SH-SY5Y (cell line): ENCODE data around the gene TNFSF13B.

Experiments used
- GATA2 ChIP-seq: IDR thresholded peaks from 2 replicates; pipeline ENCODE4 v1.6.1; 2011; ENCODE audit warnings: mild to moderate bottlenecking, low read depth, low read length
- GATA3 ChIP-seq: IDR thresholded peaks from 2 replicates; pipeline ENCODE4 v1.6.1; 2011; ENCODE audit warnings: low read depth, mild to moderate bottlenecking, low read length, moderate library complexity

The TNFSF13B gene

DNA sequence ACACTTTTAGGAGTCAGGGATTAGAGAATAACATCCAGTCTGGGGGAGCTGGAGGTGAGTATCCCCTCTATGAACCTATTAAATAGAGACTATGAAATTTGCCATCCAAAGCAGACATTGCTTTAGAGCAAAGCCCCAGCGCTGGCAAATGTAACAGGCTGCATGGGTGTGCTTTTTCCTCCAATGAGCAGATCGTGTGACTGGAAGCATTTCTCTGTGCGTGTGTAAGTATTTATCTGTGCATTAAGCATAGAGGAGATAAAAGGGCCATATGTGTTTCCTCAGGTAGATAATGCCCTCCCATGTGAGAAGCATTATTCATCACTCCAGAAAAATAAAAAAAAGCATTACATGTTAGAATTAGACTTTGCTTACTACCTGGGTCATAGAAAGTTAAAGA lies 924 bp downstream of the TNFSF13B start:
- peak; percentile 58 for TF ChIP-seq GATA2
- TF ChIP-seq GATA3, result no peak

DNA sequence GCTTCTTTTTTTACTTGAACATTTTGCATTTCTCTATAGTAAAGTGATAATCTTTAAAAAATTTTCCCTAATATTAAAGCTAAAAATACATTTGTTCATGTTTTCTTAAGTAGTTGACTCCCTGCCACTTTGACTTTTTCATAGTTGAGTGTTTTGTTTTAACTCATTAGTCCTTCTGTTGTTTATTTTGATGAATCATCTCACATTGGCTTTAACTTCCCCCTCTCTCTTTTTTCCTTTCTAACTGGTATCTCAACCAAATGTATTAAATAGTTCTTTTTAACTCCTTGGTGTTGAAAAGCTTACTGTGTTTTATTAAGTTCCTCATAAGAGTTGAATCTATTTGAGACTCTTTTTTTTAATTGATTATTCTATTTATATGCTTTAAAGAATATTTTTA lies 2.8 kb downstream of the TNFSF13B start:
- TF ChIP-seq GATA2 (no peak), GATA3 (no peak)

DNA sequence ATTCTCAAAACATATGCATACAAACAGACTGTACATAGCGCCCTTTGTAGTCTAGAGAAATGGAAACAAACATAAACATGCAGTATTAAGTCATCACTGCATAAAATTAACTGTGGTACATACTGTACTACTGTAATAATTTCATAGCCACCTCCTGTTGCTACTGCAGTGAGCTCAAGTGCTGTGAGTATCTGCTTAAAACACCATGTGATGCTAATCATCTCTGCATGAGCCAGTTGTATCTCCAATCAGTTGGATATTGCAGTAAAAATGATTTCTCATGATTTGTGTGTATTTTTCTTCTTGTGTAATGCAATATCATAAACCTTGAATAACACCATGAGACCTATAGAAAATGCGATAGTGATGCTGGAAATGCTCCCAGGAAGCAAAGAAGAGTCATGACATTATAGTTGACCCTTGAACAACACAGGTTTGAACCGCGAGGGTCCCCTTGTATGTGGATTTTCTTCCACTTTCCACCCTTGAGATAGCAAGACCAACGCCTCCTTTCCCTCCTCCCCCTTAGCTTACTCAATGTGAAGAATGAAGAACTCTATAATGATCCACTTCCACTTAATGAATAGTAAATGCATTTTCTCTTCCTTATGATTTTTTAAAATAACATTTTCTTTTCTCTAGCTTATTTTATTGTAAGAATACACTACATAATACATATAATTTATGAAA lies 4.1 kb downstream of the TNFSF13B start:
- TF ChIP-seq GATA2 (no peak), GATA3 (no peak)

DNA sequence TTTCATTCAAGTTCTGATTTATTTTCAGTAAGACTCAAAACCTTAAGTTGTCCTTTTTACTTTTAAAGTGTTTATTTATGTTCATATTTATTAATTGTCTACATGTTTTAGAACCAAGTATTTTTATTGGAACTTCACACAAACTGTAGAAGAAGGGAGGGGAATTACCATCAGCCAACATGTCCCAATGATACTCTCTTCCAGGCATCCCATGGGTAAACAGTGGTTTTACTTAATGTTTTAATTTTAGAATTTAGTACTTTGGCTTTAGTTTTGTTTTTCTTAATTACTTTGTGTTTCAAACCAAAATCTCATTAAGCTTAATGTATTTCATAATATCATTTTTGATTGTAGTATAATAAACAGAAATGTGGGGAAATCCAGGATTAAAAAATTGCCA lies 5.2 kb downstream of the TNFSF13B start:
- TF ChIP-seq GATA3, result no peak

DNA sequence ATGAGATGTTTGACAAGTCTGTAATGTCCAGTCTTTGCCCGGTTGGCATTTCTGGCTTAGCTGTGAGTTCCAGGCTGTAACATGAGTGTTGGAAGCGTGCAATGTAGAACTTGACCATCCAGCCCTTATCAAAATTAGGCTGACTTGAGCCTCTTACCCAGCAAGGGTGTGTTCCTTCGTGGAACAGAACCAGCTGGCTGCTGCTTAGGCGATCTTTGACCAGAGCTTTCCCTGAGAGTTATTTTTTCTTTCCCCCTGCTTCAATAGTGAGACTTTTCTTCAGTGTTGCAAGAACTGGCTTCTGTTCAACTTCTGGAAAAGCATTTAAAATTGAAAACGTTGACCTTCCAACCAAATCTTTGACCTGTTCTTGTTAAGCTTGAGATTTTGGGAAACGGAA lies 6.5 kb downstream of the TNFSF13B start:
- TF ChIP-seq GATA3, result no peak
- TF ChIP-seq GATA2, result no peak

DNA sequence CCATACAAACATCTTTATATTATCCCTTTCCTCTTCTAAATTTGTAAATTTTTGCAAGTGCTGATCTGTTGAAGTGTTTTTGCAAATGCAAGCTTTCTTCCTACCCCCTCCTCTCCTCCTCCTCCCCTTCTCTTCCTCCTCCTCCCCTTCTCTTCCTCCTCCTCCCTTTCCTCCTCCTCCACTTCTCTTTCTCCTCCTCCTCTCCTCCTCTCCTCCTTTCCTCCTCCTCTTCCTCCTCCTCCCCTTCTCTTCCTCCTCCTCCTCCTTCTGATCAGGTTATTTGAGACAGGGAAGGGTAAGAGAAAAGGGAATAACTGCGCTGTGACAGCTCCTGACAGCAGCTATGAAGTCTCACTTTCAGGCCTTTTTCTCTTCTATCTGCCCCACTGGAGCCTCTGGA lies 8.9 kb downstream of the TNFSF13B start:
- TF ChIP-seq GATA2 (no peak), GATA3 (no peak)

DNA sequence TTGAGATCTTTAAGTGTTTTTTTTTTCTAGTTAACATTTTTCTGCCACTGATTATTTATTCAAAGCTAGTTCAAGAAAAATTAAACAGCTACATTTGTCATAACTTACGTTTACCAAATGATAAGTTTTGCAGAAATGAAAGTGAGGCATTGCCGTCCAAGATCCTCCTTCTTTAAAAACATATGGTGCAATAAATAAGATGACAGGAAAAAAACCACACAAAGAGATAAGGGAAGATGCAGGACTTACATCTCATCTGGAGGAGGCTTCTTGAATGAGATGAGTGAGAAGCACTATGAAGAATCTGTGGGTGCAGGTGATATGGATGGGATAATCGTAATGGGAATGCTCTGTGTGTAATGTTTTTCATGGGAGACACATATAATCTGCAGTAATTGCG lies 12.4 kb downstream of the TNFSF13B start:
- TF ChIP-seq GATA2 (no peak), GATA3 (no peak)

DNA sequence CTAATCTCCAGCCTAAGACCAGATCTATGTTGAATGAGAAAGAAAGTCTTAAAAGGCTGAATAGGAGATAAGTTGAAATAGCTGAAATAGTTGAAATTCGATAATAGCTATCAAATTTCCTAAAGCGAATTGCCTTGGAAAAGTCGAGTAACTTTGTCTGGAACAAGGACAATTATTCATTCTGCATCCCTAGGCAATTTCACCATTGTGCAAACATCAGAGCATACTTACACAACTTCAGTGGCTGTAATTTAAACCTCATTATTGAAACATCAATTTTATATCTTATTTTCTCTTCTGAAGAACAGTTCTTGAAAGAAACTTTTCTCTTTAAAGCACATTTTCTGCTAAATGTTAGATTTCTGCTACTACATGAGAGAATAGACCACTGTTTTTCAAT lies 13.6 kb downstream of the TNFSF13B start:
- TF ChIP-seq GATA3 (no peak), GATA2 (no peak)

DNA sequence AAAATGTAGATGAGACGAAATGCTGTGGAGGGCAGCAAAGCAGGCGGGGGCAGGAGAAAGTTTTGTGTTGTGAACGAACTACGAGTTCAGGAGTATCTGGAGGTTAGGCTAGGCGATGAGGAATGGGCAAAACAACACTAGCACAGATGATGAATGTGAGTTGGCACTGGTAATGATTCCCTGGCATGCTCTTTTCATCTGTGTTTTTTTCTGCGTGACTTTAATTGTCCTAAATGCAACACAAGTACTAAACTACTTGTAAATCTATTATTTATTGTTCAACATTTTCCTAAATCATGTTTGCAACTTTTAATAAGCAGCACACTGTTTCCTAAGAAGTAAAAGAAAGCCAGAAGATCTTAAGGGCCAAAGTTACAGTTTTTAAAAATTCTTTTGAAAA lies 19.2 kb downstream of the TNFSF13B start:
- no peak for TF ChIP-seq GATA3
- no peak for TF ChIP-seq GATA2

DNA sequence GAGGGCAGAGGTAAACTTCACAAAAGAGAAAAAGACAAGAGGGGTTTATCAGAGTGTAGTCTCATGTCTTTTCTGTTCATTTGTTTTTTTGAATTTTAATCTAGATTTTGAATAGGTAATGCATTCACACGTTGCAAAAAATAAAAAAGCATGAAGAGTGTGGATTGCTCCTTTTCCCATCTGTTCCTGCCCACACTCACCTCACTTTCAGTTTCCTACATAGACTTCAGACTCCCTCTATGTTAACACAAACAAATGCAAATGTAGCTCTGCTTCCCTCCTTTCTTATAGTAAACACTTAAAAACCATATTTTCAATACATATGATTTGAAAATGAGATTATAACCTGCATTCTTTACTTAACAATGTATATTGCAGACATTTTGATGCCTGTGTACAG lies 20.3 kb downstream of the TNFSF13B start:
- TF ChIP-seq GATA3 (no peak), GATA2 (no peak)

DNA sequence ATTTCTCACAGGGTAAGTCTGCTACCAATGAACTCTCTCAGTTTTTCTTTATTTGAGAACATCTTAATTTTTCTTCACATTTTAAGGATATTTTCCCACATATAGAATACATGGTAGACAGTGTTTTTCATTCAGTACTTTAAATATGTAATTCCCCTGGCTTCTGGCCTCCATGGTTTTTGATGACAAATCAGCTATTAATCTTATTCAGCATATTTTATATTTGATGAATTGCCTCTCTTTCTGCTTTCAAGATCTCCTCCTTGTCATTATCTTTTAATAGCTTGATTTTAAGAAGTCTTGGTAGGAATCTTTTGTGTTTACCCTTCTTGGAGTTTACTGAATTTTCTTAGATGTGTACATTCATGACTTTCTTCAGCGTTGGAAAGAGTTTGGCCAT lies 27.6 kb downstream of the TNFSF13B start:
- no peak for TF ChIP-seq GATA3
- no peak for TF ChIP-seq GATA2

DNA sequence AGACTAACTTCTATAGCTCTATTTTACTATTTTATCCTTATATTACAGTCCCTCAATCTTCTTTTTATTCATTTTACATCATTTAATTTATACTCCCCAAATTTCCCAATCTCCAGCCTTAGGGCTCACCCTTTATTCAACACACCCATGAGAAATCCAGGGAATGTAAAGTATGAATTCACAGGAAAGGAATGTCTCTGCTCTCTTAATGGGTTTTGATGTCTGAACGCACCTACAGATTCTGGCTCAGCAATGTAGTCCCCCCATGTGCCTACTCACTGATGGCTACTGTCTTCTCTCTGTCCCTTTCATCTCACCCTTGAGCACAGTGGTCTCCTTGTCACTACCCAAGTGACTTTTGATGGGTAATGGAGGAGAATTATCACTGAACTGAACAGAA lies 32.8 kb downstream of the TNFSF13B start:
- TF ChIP-seq GATA3 (no peak), GATA2 (no peak)

DNA sequence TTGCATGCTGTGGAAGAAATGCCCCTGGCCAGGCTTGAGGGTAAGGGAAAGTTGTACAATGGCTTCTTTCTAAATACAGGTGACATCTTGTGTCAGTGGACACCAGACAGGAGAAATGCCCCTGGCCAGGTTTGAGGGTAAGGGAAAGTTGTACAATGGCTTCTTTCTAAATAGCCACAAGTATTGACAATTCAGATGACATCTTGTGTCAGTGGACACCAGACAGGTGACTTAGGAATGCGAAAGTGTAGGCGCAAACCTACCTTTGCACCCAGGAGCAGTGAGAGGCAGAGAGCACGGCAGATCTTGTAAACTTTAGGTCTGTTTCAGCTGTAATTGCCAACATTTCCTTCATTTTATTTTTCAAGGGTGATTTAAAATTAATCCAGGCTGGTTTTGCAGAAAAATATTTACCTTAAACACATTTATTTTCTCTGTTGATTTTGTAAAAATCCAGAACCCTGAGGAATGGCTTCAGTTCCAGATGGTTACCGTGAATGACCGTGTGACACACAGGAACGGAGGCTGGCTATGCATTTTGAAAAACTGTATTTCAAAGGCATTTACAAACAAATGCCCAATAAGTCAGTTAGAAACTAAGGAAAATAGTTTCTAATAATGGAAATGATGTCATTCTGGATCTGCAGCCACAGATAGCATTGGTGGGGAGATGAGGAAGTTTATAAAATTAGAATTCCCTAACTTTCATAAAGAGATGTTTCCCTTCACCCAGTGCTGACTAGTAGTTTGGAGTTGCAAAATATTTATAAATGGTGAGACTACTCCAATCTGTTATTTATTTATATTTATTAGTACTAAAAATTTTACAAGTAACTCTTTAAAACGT lies 34.9 kb downstream of the TNFSF13B start:
- TF ChIP-seq GATA3 (no peak), GATA2 (no peak)

DNA sequence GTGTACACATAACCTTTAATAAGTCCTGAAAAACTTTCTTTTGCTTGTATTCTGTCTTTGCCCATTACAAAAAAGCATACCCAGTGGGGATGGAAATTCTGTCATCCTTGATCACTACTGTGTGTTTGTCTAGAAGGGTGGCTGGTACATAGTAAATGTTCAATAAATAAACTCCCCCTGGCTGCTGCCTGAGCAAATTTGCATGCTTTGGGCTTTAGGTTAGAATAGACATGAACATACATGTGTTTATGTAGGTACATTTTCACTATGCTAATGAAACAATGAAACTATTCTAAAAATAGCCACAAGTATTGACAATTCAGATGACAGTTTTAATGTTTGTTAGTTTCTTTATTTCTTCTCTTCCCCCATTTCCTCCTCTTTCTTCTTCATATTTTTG lies 36.1 kb downstream of the TNFSF13B start:
- no peak for TF ChIP-seq GATA3
- TF ChIP-seq GATA2, result no peak

DNA sequence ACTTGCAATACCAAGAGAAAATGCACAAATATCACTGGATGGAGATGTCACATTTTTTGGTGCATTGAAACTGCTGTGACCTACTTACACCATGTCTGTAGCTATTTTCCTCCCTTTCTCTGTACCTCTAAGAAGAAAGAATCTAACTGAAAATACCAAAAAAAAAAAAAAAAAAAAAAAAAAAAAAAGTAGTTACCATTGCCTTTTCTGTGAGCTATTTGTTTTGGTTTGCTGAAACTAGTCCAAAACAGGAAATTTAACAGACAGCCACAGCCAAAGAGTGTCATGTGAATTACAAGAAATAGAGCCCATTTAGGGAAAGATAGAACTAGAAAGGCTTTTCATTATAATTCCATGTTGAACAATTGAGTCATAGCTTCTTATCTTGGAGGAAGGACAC lies 37.3 kb downstream of the TNFSF13B start:
- TF ChIP-seq GATA3, result no peak
- TF ChIP-seq GATA2, result no peak

DNA sequence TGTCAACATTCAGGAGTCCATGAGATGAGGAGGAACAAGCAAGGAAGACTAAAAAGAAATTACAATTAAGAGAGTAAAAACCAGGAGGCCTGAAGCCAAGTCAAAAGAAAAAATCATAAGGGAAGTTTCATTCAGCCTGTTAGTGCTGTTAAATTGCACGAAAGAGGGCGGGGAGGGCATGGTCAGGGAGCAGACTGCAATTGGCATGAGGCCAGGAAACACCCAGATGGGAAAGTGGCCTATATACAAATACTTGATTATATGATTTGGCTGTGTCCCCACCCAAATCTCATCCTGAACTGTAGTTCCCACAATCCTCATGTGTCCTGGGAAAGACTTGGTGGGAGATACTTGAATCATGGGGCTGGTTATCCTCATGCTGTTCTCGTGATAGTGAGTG lies 43.9 kb downstream of the TNFSF13B start:
- TF ChIP-seq GATA2 (no peak), GATA3 (no peak)
